LoVo (cell line): ENCODE data around the gene RGS17.
"Not testable (repeated sequence)": the region's sequence is repeated elsewhere in the genome, so short reads cannot be mapped to it uniquely, and the experiment has no call there.

ENCODE experiments used
- DNase-seq: peaks from one replicate; pipeline ENCODE4 v3.0.0-alpha.2; 2016; ENCODE audit warnings: low spot score

RGS17 gene

GRCh38 chr6:153131037-153131981 is at the start of gene RGS17:
Gene RGS17 (minus strand): TSS chr6:153131282. CDS start chr6:153044018, 87,264 bp downstream.
- DNase-seq: peak; percentile 56

- no peak for DNase-seq
These were observed 41.7 kb upstream of the RGS17 start for GRCh38 chr6:153172815-153173214.

- DNase-seq: peak; percentile 63
These were observed 39.4 kb upstream of the RGS17 start for GRCh38 chr6:153170511-153170910.

GRCh38 chr6:153167907-153168306 is 36.8 kb upstream of the RGS17 start:
- DNase-seq: no peak

GRCh38 chr6:153167061-153167891 is 36.2 kb upstream of the RGS17 start:
- peak; percentile 76 for DNase-seq

GRCh38 chr6:153162646-153163045 is 31.6 kb upstream of the RGS17 start:
- DNase-seq: no peak

GRCh38 chr6:153162172-153162571 is 31.1 kb upstream of the RGS17 start:
- no peak for DNase-seq

GRCh38 chr6:153160221-153160620 is 29.1 kb upstream of the RGS17 start:
- DNase-seq: no peak

- no peak for DNase-seq
These were observed 19.8 kb upstream of the RGS17 start for GRCh38 chr6:153150752-153151440.

- DNase-seq: no peak
These were observed 19.3 kb upstream of the RGS17 start for GRCh38 chr6:153150371-153150751.

GRCh38 chr6:153149891-153150290 is 18.8 kb upstream of the RGS17 start:
- DNase-seq: no peak

GRCh38 chr6:153146413-153146812 is 15.3 kb upstream of the RGS17 start:
- no peak for DNase-seq

GRCh38 chr6:153145591-153145990 is 14.5 kb upstream of the RGS17 start:
- no peak for DNase-seq

GRCh38 chr6:153143200-153143599 is 12.1 kb upstream of the RGS17 start:
- DNase-seq: no peak

GRCh38 chr6:153140299-153140698 is 9.2 kb upstream of the RGS17 start:
- no peak for DNase-seq

GRCh38 chr6:153138930-153139329 is 7.8 kb upstream of the RGS17 start:
- no peak for DNase-seq

- DNase-seq: no peak
These were observed 4.6 kb upstream of the RGS17 start for GRCh38 chr6:153135681-153136080.

- not testable (repeated sequence) for DNase-seq
These were observed 2.6 kb upstream of the RGS17 start for GRCh38 chr6:153133667-153134066.

GRCh38 chr6:153130515-153131036 is 506 bp downstream of the RGS17 start:
- DNase-seq: no peak

GRCh38 chr6:153129873-153130514 is 1.1 kb downstream of the RGS17 start:
- no peak for DNase-seq

GRCh38 chr6:153126218-153126617 is 4.9 kb downstream of the RGS17 start:
- DNase-seq: no peak

GRCh38 chr6:153125032-153125431 is 6.0 kb downstream of the RGS17 start:
- peak; percentile 16 for DNase-seq
